Thymus (tissue), 11 donors: ENCODE data around the gene HPN. TPM values are rescaled to one million over a fixed set of nuclear protein-coding genes. Genes with fewer than 3 reads are reported as not detected.

ENCODE experiments used
- DNase-seq, 9 donors: peaks; one replicate each; pipeline ENCODE4 v3.0.0-alpha.2; 2013; ENCODE audit warnings: low spot score in 9 of 9, low read depth in 6 of 9, missing footprints in 1 of 9
- H3K27ac ChIP-seq, 2 donors: one replicate each; pipeline ENCODE4 v1.5.1; 2013; ENCODE audit warnings: control low read depth in 1 of 2, low read depth in 1 of 2, low read length in 1 of 2, mild to moderate bottlenecking in 1 of 2, moderate library complexity in 1 of 2
- H3K27me3 ChIP-seq, 2 donors: one replicate each; pipeline ENCODE4 v1.5.1; 2013; ENCODE audit warnings: low read length in 1 of 2; ENCODE audit not compliant: control insufficient read depth in 2 of 2, insufficient read depth in 1 of 2
- H3K36me3 ChIP-seq, 2 donors: one replicate each; pipeline ENCODE4 v1.5.1; 2013; ENCODE audit warnings: low read length in 1 of 2, mild to moderate bottlenecking in 1 of 2, moderate library complexity in 1 of 2; ENCODE audit not compliant: control insufficient read depth in 2 of 2, insufficient read depth in 2 of 2
- H3K4me1 ChIP-seq, 2 donors: one replicate each; pipeline ENCODE4 v1.5.1; 2013; ENCODE audit warnings: low read length in 2 of 2; ENCODE audit not compliant: control insufficient read depth in 2 of 2, insufficient read depth in 2 of 2
- H3K4me3 ChIP-seq, 2 donors: one replicate each; pipeline ENCODE4 v1.5.1; 2013; ENCODE audit warnings: low read length in 2 of 2, control low read depth in 1 of 2, mild to moderate bottlenecking in 1 of 2
- H3K9me3 ChIP-seq, 2 donors: one replicate each; pipeline ENCODE4 v1.5.1; 2013; ENCODE audit warnings: low read length in 1 of 2, mild to moderate bottlenecking in 1 of 2; ENCODE audit not compliant: control insufficient read depth in 2 of 2, insufficient read depth in 1 of 2
- WGBS: extraction: QIAGEN DNeasy Blood & Tissue Kit; methylation state at CpG from one replicate; pipeline ENCODE4 v1.1.7; 2013; 5-methylcytosine and 5-hydroxymethylcytosine counted together
- polyA plus RNA-seq: library from polyadenylated mRNA; stranded (reverse); fragments of 200-250 nt; gene quantifications from one replicate; pipeline ENCODE4 v1.2.3, GENCODE V29; 2013
- total RNA-seq: library from RNA; stranded (reverse); fragments of 120-200 nt; gene quantifications from one replicate; pipeline ENCODE4 v1.2.4, GENCODE V29; 2013
- donor health status: healthy.

Gene HPN
- total and polyA plus RNA-seq, 2 donors, result 0.66 to 0.82 TPM

DNA sequence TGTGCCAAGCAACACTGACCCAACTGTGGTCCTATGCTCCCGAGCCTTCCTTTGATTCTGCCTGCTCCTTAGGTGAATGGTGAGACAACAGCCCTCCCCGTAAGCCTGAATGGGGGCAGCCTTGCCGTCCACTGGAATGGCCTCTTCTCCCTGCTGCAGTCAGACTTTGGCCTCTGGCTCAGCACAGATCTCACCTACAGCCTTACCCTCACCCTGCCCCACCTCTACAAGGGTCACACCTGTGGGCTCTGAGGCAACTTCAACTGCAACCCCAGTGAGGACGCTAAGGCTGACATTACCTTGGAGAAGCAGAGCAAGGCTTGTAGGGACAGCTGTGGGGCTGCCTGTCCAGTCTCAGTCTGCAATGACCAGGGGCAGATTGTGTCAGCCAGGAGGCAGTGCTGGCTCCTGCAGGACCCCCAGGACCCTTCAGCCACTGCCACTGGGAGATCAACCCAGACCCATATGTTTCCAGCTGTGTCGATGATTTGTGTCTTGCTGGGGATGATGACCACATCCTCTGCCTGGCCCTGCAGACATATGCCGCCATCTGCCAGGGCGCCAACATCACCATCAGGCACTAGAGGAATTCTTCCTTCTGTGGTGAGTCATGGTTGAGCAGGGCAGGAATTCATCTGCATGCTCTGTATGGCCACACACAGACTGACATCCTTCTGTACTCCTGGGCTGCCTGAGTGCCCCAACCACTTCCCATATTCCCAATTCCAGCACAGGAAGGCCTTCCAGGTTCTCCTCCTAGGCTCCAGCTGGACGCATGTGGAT lies 46.8 kb downstream of the HPN start:
- H3K4me3 ChIP-seq, result no peak overlapping the region
- WGBS, result 80% methylated on average over 8 of the region's 8 CpGs

DNA sequence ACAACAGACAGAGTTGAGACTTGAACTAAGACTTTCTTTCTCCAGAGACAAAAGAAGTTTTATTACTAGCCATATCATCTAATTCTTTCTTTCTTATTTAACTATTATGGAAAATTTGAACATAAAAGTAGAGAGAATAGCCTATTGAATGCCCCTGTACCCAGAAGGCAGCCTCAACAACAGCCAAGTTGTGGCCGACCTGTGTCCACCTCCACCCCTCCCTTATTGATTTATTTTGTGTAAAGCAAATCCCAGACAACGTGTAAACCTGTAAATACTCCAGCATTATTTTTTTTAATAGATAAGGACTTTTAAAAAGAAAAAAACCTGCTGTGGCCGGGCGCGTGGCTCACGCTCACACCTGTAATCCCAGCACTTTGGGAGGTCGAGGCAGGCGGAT lies 48.0 kb downstream of the HPN start:
- Histone ChIP-seq H3K36me3 (no peaks in the 10 kb centered on the region), H3K27me3 (peaks cover 0 to 21% of the 10 kb centered on the region in 2 donors), H3K4me1 (no peaks in the 10 kb centered on the region), H3K4me3 (no peak overlapping the region), H3K27ac (no peak overlapping the region), H3K9me3 (no peaks in the 10 kb centered on the region)
- 93% methylated on average over 8 of the region's 8 CpGs for WGBS
- DNase-seq, result no peak

More for the DNA sequence above, 46.8 kb downstream of the HPN start:
- peaks cover 0 to 21% of the 10 kb centered on the region in 2 donors for H3K27me3 ChIP-seq
- no peaks in the 10 kb centered on the region for H3K4me1 ChIP-seq
- H3K36me3 ChIP-seq, result no peaks in the 10 kb centered on the region
- H3K27ac ChIP-seq, result no peak overlapping the region
- no peaks in the 10 kb centered on the region for H3K9me3 ChIP-seq
- DNase-seq, result no peak

DNA sequence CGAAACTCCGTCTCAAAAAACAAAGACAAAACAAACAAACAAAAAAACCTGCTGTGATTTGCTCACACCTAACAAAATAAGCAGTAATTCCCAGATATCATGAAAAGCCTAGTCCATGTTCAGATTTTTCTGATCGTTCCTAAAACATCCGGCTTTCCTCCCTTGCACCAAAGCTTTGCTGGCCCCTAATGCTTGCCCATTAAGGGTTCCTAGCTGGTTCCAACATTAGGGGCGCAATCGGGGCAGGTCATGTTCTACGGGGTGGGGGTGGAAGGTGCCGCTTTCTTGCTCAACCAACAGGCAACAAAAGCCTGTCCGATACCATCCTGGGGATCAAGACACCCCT lies 48.6 kb downstream of the HPN start:
- no peaks in the 10 kb centered on the region for H3K4me1 ChIP-seq
- DNase-seq, result no peak
- no peaks in the 10 kb centered on the region for H3K9me3 ChIP-seq
- WGBS, result 59% methylated on average over 9 of the region's 9 CpGs
- no peaks in the 10 kb centered on the region for H3K36me3 ChIP-seq
- no peak overlapping the region for H3K4me3 ChIP-seq
- peaks cover 0 to 21% of the 10 kb centered on the region in 2 donors for H3K27me3 ChIP-seq
- H3K27ac ChIP-seq, result no peak overlapping the region

DNA sequence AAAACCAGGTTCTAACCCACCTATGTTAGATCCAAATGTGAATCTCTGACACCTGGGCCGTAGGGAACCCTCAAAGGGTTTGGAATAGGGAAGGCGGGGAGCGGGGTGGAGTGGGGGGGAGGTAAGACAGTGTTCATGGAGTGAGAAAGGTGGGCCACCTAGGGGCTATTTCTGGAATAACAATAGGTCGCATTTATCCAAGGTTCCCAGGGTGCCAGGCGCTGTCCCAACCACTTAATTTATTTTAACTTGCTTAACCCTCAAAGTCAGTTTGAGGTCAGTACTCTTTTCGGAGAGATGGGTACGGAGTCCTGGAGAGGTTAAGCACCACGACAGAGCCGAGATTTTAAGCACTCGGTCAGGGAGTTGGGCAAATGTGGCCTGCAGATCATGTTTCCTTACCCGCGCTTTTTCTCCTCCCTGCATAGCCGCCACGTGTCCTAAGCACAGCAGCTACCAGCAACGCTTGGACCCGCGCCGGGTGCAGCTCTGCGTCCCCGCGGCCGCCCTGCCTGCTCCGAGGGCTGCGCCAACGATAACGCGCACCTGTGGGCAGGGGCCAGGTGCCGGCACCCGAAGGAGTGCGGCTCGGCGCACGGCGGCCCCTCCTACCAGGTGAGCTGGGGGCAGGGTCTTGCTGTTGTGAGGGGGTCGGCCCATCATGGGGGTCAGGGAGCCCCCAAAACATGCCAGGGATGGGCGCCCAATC lies 49.1 kb downstream of the HPN start:
- Histone ChIP-seq H3K4me1 (no peaks in the 10 kb centered on the region), H3K4me3 (no peak overlapping the region), H3K27me3 (peaks cover 0 to 21% of the 10 kb centered on the region in 2 donors), H3K36me3 (no peaks in the 10 kb centered on the region), H3K27ac (no peak overlapping the region), H3K9me3 (no peaks in the 10 kb centered on the region)
- peak in 5 of 9 donors; percentile 8 to 50 (median 21) for DNase-seq
- WGBS, result 18% methylated on average over 36 of the region's 36 CpGs

DNA sequence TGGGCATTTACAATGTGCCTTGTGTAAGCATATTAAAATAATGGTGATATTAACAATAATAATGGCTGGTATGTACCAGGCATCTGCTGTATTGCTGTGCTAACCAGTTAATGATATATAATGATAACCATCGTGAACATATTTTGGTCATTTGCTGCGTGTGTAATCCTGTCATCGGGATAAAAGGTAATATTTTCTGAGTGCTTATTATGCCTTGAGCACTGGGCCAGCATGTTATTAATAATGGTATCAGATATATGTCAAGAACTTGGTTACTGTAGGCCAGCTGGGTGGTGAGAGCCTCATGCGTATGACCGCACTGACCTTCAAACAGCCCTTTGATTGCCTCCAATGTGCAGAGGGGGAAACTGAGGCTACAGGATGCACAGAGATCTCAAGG lies 51.9 kb downstream of the HPN start:
- H3K27me3 ChIP-seq, result peaks cover 0 to 19% of the 10 kb centered on the region in 2 donors
- WGBS, result 98% methylated on average over 5 of the region's 5 CpGs
- no peaks in the 10 kb centered on the region for H3K9me3 ChIP-seq
- H3K4me3 ChIP-seq, result no peak overlapping the region
- no peaks in the 10 kb centered on the region for H3K36me3 ChIP-seq
- DNase-seq, result no peak
- H3K4me1 ChIP-seq, result no peaks in the 10 kb centered on the region
- no peak overlapping the region for H3K27ac ChIP-seq

DNA sequence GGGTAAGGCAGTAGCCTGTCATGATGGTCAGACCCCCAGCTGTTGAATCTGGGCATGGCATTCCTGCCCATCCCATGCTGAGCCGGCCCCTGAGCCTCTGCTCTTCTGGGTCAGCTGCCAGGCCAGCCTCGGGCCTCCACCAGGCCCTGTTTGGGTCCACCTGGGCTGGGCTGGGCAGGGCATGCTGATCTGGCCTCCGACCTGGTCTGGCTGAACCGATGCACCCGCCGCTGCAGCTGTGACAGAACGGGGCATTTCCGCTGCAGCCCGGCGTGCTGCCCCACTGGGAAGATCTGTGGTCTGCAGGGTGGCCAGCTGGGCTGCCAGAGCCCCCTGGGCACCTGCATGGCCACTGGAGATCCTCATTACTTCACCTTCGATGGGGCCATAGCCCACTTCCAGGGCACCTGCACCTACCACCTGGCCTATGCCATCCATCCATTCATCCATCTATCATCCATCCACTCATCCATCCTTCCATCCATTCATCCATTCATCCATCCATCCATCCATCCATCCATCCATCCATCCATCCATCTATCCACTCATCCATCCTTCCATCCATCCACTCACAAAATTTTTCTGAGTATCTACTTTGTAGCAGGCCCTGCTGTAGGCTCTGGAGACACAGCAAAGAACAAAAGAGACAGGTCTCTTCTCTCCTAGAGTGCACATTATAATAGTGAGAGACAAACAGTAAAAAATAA lies 52.6 kb downstream of the HPN start:
- Histone ChIP-seq H3K27ac (no peak overlapping the region), H3K9me3 (no peaks in the 10 kb centered on the region), H3K4me3 (no peak overlapping the region), H3K4me1 (no peaks in the 10 kb centered on the region), H3K27me3 (peaks cover 0 to 19% of the 10 kb centered on the region in 2 donors), H3K36me3 (no peaks in the 10 kb centered on the region)
- 91% methylated on average over 11 of the region's 11 CpGs for WGBS
- DNase-seq, result no peak

DNA sequence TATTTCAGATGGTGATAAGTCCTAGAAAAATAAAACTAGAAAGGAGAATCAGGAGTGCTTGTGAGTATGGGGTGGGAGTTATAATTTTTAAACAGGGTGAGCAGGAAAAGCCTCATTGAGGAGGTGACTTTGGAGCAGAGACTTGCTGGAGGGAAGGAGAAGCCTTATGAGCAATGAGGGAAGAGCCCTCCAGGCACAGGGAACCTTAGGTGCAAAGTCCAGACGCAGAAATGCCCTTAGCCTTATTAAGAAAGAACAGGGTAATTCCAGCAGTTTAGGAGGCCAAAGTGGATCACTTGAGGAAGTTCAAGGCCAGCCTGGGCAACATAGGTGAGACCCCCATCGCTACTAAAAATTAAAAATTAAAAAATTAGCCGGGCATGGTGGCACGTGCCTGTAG lies 53.1 kb downstream of the HPN start:
- Histone ChIP-seq H3K27ac (no peak overlapping the region), H3K27me3 (peaks cover 0 to 17% of the 10 kb centered on the region in 2 donors), H3K4me3 (no peak overlapping the region), H3K36me3 (no peaks in the 10 kb centered on the region), H3K9me3 (no peaks in the 10 kb centered on the region), H3K4me1 (no peaks in the 10 kb centered on the region)
- 97% methylated on average over 4 of the region's 4 CpGs for WGBS
- DNase-seq, result no peak

DNA sequence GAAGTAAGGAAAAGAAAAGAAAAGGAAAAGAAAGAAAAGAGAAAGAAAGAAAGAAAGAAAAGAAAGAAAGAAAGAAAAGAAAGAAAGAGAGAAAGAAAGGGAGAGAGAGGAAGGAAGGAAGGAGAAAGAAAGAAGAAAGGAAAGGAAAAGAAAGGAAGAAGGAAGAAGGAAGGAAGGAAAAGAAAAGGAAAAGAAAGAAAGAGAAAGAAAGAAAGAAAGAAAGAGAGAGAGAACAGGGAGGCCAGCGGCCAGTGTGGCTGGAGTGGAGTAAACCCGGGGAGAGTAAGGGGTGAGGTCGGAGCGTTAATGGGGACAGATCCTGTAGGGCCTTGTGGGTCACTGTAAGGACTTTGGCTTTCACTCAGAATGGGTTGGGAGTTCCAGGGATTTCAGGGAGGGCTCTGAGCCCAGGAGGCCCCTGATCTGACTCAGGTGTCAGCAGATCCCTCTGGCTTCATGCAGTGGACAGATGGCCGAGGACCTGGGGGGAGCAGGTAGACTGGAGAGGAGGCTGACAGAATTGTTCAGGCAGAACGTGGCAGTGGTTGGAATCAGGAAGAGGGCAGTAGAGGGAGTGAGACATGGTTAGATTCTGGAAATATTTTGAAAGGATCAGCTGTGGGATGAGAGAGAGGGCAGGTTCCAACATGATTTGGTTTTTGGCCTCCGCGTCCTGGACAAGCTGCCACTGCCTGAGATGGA lies 54.3 kb downstream of the HPN start:
- Histone ChIP-seq H3K9me3 (no peaks in the 10 kb centered on the region), H3K4me3 (no peak overlapping the region), H3K36me3 (no peaks in the 10 kb centered on the region), H3K27ac (no peak overlapping the region), H3K27me3 (peaks cover 0 to 7% of the 10 kb centered on the region in 2 donors), H3K4me1 (no peaks in the 10 kb centered on the region)
- 91% methylated on average over 8 of the region's 8 CpGs for WGBS
- no peak for DNase-seq
